ENCODE measurements around the gene USH2A.

GRCh38 chr1:216246577-216247203 lies 176.6 kb downstream of the USH2A start:
- TF ChIP-seq CTCF (IDR thresholded peaks at IDR 0.05 in 2 of 3, conservative IDR thresholded peaks at IDR 0.05 in 1 of 3; ENCODE audit: borderline replicate concordance in 1 of 3, insufficient read depth in 1 of 3, low read depth in 2 of 3, low read length in 2 of 3) (no peak), CBX3 (IDR thresholded peaks at IDR 0.05; ENCODE audit: low read depth) (no peak), ATF3 (IDR thresholded peaks at IDR 0.05) (no peak), CEBPB (IDR thresholded peaks at IDR 0.05; ENCODE audit: low read depth) (no peak), EZH2 (IDR thresholded peaks at IDR 0.05) (no peak), POLR2A (IDR thresholded peaks at IDR 0.05; ENCODE audit: borderline replicate concordance, extremely low read depth, insufficient read depth, insufficient read length) (no peak), EZH2phosphoT487 (IDR thresholded peaks at IDR 0.05; ENCODE audit: borderline replicate concordance) (no peak), ZNF274 (IDR thresholded peaks at IDR 0.05; ENCODE audit: low read depth, low read length) (no peak)

Measured in HCT116 (cell line).